Fibroblast of lung (primary cell): ENCODE data around the gene JPH3. TPM values are rescaled to one million over a fixed set of nuclear protein-coding genes. Genes with fewer than 3 reads are reported as not detected.

Experiments
- DNase-seq, 2 donors: peaks; one replicate each; pipeline versions ENCODE4 v3.0.0 to v3.0.0-alpha.2; 2010; ENCODE audit warnings: low read depth in 2 of 2
- H2AFZ ChIP-seq: 2 replicates; pipeline ENCODE4 v1.5.1; 2012; ENCODE audit warnings: low read length, control low read depth, inconsistent platforms
- H3K27ac ChIP-seq: 2 replicates; pipeline ENCODE4 v1.5.1; 2011; ENCODE audit warnings: low read length, control low read depth; ENCODE audit not compliant: insufficient read depth
- H3K27me3 ChIP-seq: 2 replicates; pipeline ENCODE4 v1.5.1; 2011; ENCODE audit warnings: mild to moderate bottlenecking, low read length; ENCODE audit not compliant: control insufficient read depth, insufficient read depth
- H3K36me3 ChIP-seq: 2 replicates; pipeline ENCODE4 v1.5.1; 2011; ENCODE audit warnings: low read length; ENCODE audit not compliant: control insufficient read depth, insufficient read depth
- H3K4me1 ChIP-seq: 2 replicates; pipeline ENCODE4 v1.5.1; 2011; ENCODE audit warnings: low read length; ENCODE audit not compliant: control insufficient read depth, insufficient read depth; ENCODE audit errors: extremely low read depth
- H3K4me2 ChIP-seq: 2 replicates; pipeline ENCODE4 v1.5.1; 2011; ENCODE audit warnings: low read length, control low read depth; ENCODE audit not compliant: insufficient read depth; ENCODE audit errors: extremely low read depth
- H3K4me3 ChIP-seq, 4 experiments: fragments of 200-600 bp in 1 of 4; sonication (generic) in 1 of 4; replicated peaks in 1 of 4; 2 replicates each; pipeline ENCODE4 v1.5.1; 2011 to 2016; ENCODE audit warnings: low read length in 4 of 4, low read depth in 3 of 4, mild to moderate bottlenecking in 3 of 4, control low read depth in 2 of 4, inconsistent platforms in 1 of 4, mixed read lengths in 1 of 4; ENCODE audit not compliant: insufficient read depth in 1 of 4; ENCODE audit errors: control extremely low read depth in 1 of 4
- H3K79me2 ChIP-seq: 2 replicates; pipeline ENCODE4 v1.5.1; 2012; ENCODE audit warnings: mild to moderate bottlenecking, low read length, inconsistent platforms; ENCODE audit not compliant: control insufficient read depth, insufficient read depth
- H3K9ac ChIP-seq: 2 replicates; pipeline ENCODE4 v1.5.1; 2011; ENCODE audit warnings: mild to moderate bottlenecking, low read length, control low read depth; ENCODE audit not compliant: insufficient read depth
- H3K9me3 ChIP-seq: 2 replicates; pipeline ENCODE4 v1.5.1; 2012; ENCODE audit warnings: low read depth, low read length; ENCODE audit not compliant: control insufficient read depth, insufficient read depth
- H4K20me1 ChIP-seq: 2 replicates; pipeline ENCODE4 v1.5.1; 2011; ENCODE audit warnings: low read length; ENCODE audit not compliant: control insufficient read depth, insufficient read depth; ENCODE audit errors: extremely low read depth
- CTCF ChIP-seq, 2 donors: IDR thresholded peaks in 1 of 2; conservative IDR thresholded peaks in 1 of 2; 1 replicate in 1 of 2; 2 replicates in 1 of 2; pipeline ENCODE4 v1.5.1; 2011 to 2012; ENCODE audit warnings: low read length in 2 of 2, control low read depth in 1 of 2, inconsistent platforms in 1 of 2, low read depth in 1 of 2, mild to moderate bottlenecking in 1 of 2
- EZH2 ChIP-seq: IDR thresholded peaks from 2 replicates; pipeline ENCODE4 v1.5.1; 2012; ENCODE audit warnings: low read length, control low read depth, mild to moderate bottlenecking; ENCODE audit errors: missing control alignments
- polyA plus RNA-seq, 2 donors: library from polyadenylated mRNA; depleted of rRNA in 1 of 2; stranded (reverse) in 1 of 2; unstranded in 1 of 2; fragments of >200 nt; gene quantifications; 2 replicates each; pipeline ENCODE4 v1.2.1, GENCODE V29; 2011 to 2012; ENCODE audit warnings: missing spikeins in 1 of 2
- total RNA-seq: library from RNA; depleted of rRNA; stranded (reverse); fragments of >200 nt; gene quantifications from 2 replicates; pipeline ENCODE4 v1.2.1, GENCODE V29; 2014

The JPH3 gene
- total and polyA plus RNA-seq, 2 donors (not counting 1 experiment from before 2014, with no cell fraction given) = 0.01 TPM; not detected in 1

GRCh38 chr16:87626401-87626800, 24.1 kb downstream of the JPH3 start:
- H3K4me1 ChIP-seq = no peaks in the 10 kb centered on the region
- TF ChIP-seq CTCF (conservative IDR thresholded peaks at IDR 0.05 in 1 of 2, IDR thresholded peaks at IDR 0.05 in 1 of 2; ENCODE audit: low read depth in 1 of 2, low read length in 2 of 2) = no peak
- no peak for TF ChIP-seq EZH2
- H2AFZ ChIP-seq = no peak overlapping the region
- no peak overlapping the region for H3K4me3 ChIP-seq
- H3K9me3 ChIP-seq = no peaks in the 10 kb centered on the region
- no peak overlapping the region for H3K9ac ChIP-seq
- no peak for DNase-seq
- H4K20me1 ChIP-seq = no peaks in the 10 kb centered on the region
- H3K4me2 ChIP-seq = no peak overlapping the region
- no peaks in the 10 kb centered on the region for H3K79me2 ChIP-seq
- H3K36me3 ChIP-seq = no peaks in the 10 kb centered on the region
- H3K27ac ChIP-seq = no peak overlapping the region
- H3K27me3 ChIP-seq = no peaks in the 10 kb centered on the region

DNA sequence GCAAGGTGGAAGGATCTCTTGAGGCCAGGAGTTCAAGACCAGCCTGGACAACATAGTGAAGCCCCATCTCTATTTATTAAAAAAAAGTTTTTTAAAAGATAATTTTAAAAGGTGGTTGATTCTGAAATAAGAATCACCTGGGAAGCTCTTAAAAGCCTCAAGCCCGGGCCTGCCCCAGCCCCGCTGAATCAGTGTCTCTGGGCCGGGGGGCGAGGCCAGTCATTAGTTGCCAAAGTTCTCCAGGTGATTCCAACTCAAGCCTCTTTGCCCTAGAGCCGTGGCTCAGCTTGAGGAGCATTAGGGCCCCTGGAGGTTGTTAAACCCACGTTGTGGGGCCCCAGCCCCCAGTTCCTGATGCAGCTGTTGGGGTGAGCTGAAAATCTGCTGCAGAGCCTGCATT, 24.6 kb downstream of the JPH3 start:
- Histone ChIP-seq H3K27ac (no peak overlapping the region), H4K20me1 (no peaks in the 10 kb centered on the region), H3K27me3 (no peaks in the 10 kb centered on the region), H3K36me3 (no peaks in the 10 kb centered on the region), H3K9me3 (no peaks in the 10 kb centered on the region), H3K9ac (no peak overlapping the region), H3K79me2 (no peaks in the 10 kb centered on the region), H2AFZ (no peak overlapping the region), H3K4me1 (no peaks in the 10 kb centered on the region), H3K4me3 (no peak overlapping the region), H3K4me2 (no peak overlapping the region)
- TF ChIP-seq EZH2 (no peak), CTCF (conservative IDR thresholded peaks at IDR 0.05 in 1 of 2, IDR thresholded peaks at IDR 0.05 in 1 of 2; ENCODE audit: low read depth in 1 of 2, low read length in 2 of 2) (no peak)
- no peak for DNase-seq

DNA sequence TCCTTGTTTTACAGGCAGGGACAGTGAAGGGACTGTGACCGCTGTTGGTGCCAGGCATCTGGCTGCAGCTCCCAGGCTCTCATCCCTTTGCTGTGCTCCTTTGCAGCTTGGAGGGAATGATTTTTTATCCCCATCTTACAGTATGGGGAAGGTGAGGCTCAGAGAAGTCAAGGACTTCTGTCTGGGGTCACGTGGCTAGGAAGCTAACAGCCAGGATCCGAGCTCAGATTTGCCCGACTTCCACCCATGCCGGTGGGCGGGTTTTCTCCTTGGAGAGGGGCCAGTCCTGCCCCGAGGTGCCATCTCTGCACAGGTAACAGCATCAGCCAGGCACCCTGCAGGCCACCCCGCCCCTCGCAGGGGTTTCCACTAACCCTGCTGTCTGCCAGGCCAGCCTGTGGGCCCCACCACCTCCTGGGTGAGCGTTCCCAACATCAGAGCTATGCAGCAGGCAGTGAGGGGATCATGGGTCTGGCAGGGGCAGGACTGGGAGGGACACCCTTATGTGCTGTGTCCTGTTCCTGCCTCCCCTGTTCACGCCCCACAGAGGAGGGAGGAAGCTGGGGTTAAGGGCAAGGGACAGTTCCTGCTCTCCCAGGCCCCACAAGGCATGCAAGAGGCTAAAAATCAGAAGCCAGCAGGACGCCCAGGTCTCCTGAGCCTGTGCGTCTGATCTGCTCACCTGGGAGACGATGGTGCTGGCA, 25.4 kb downstream of the JPH3 start:
- H3K9ac ChIP-seq = no peak overlapping the region
- no peaks in the 10 kb centered on the region for H3K4me1 ChIP-seq
- H3K4me2 ChIP-seq = no peak overlapping the region
- no peaks in the 10 kb centered on the region for H3K9me3 ChIP-seq
- H2AFZ ChIP-seq = no peak overlapping the region
- H3K27me3 ChIP-seq = no peaks in the 10 kb centered on the region
- no peaks in the 10 kb centered on the region for H4K20me1 ChIP-seq
- H3K36me3 ChIP-seq = no peaks in the 10 kb centered on the region
- H3K79me2 ChIP-seq = no peaks in the 10 kb centered on the region
- TF ChIP-seq EZH2 (no peak), CTCF (conservative IDR thresholded peaks at IDR 0.05 in 1 of 2, IDR thresholded peaks at IDR 0.05 in 1 of 2; ENCODE audit: low read depth in 1 of 2, low read length in 2 of 2) (no peak)
- no peak overlapping the region for H3K4me3 ChIP-seq
- no peak overlapping the region for H3K27ac ChIP-seq
- no peak for DNase-seq
